Endothelial cell of umbilical vein (primary cell): ENCODE data around the gene HOXC12. TPM values are rescaled to one million over a fixed set of nuclear protein-coding genes. Genes with fewer than 3 reads are reported as not detected.

Source experiments
- BruUV-seq: library from RNA; stranded (reverse); fragments of 400-500 nt; replicated peaks from 2 replicates; lab custom pipeline; 2021; lab: Mats Ljungman, UMichigan
- CTCF ChIA-PET: fragments of 300-600, 350-600 bp; sonication (Branson Sonifier 250); formaldehyde crosslinking; loops from one replicate; lab custom pipeline; 2021; ENCODE audit warnings: antibody characterized with exemption, inconsistent platforms; lab: Charles Lee
- POLR2A ChIA-PET: fragments of 300-600, 350-600 bp; sonication (Branson Sonifier 250); formaldehyde crosslinking; loops from one replicate; lab custom pipeline; 2021; ENCODE audit warnings: antibody characterized with exemption, inconsistent platforms; lab: Charles Lee
- DNase-seq: peaks from one replicate; pipeline ENCODE4 v3.0.0-alpha.2; 2011; ENCODE audit warnings: low read depth, low spot score
- FAIRE-seq: peaks from 2 replicates; lab custom pipeline; 2011; peaks lifted over from hg19 to GRCh38; lab: Jason Lieb, UNC
- H2AFZ ChIP-seq: 2 replicates; pipeline ENCODE4 v1.6.0; 2012; ENCODE audit warnings: low read depth, low read length, control low read depth, inconsistent platforms
- H3K27ac ChIP-seq: 2 replicates; pipeline ENCODE4 v1.5.1; 2011; ENCODE audit warnings: low read depth, mild to moderate bottlenecking, control low read depth, low read length, moderate library complexity; ENCODE audit not compliant: insufficient read depth
- H3K27me3 ChIP-seq, 2 experiments: 2 replicates each; pipeline versions ENCODE4 v1.6.0 to v1.6.1; 2011; ENCODE audit warnings: low read length in 2 of 2, mixed read lengths in 1 of 2; ENCODE audit not compliant: control insufficient read depth in 2 of 2, insufficient read depth in 2 of 2
- H3K36me3 ChIP-seq, 2 experiments: 2 replicates in 1 of 2; 3 replicates in 1 of 2; pipeline ENCODE4 v1.5.1; 2011; ENCODE audit warnings: low read length in 2 of 2, mild to moderate bottlenecking in 1 of 2, moderate library complexity in 1 of 2; ENCODE audit not compliant: control insufficient read depth in 2 of 2, insufficient read depth in 2 of 2; ENCODE audit errors: extremely low read depth in 1 of 2
- H3K4me1 ChIP-seq: 3 replicates; pipeline ENCODE4 v1.5.1; 2011; ENCODE audit warnings: mild to moderate bottlenecking, low read length; ENCODE audit not compliant: control insufficient read depth, insufficient read depth; ENCODE audit errors: extremely low read depth
- H3K4me2 ChIP-seq: 2 replicates; pipeline ENCODE4 v1.6.1; 2011; ENCODE audit warnings: low read length, control low read depth, mixed read lengths; ENCODE audit not compliant: insufficient read depth
- H3K4me3 ChIP-seq, 3 experiments: fragments of 200-600 bp in 1 of 3; sonication (generic), shearing (Covaris generic) in 1 of 3; replicated peaks in 1 of 3; 2 replicates each; pipeline ENCODE4 v1.5.1; 2011 to 2016; ENCODE audit warnings: control low read depth in 3 of 3, low read length in 3 of 3, mild to moderate bottlenecking in 2 of 3, inconsistent platforms in 1 of 3, low read depth in 1 of 3, moderate library complexity in 1 of 3; ENCODE audit not compliant: insufficient read depth in 1 of 3
- H3K79me2 ChIP-seq: 2 replicates; pipeline ENCODE4 v1.6.0; 2012; ENCODE audit warnings: low read length, inconsistent platforms; ENCODE audit not compliant: control insufficient read depth, insufficient read depth
- H3K9ac ChIP-seq: replicated peaks from 2 replicates; pipeline ENCODE3; 2011; ENCODE audit warnings: low read length, control low read depth; ENCODE audit not compliant: insufficient read depth; ENCODE audit errors: extremely low read depth
- H3K9me1 ChIP-seq: replicated peaks from 3 replicates; pipeline ENCODE4 v1.6.0; 2011; ENCODE audit warnings: mild to moderate bottlenecking, low read length; ENCODE audit not compliant: control insufficient read depth, insufficient read depth; ENCODE audit errors: extremely low read depth
- H3K9me3 ChIP-seq: replicated peaks from 2 replicates; pipeline ENCODE4 v1.5.1; 2012; ENCODE audit warnings: low read length, inconsistent platforms; ENCODE audit not compliant: control insufficient read depth, insufficient read depth
- H4K20me1 ChIP-seq: replicated peaks from 2 replicates; pipeline ENCODE3; 2011; ENCODE audit warnings: mild to moderate bottlenecking, low read length; ENCODE audit not compliant: control insufficient read depth, insufficient read depth; ENCODE audit errors: extremely low read depth
- CTCF ChIP-seq, 2 donors: IDR thresholded peaks; 1 replicate in 1 of 2; 2 replicates in 1 of 2; pipeline ENCODE4 v1.5.1; 2011; ENCODE audit warnings: low read length in 2 of 2, mild to moderate bottlenecking in 2 of 2, moderate library complexity in 2 of 2, control low read depth in 1 of 2, inconsistent platforms in 1 of 2, low read depth in 1 of 2; ENCODE audit not compliant: insufficient read depth in 1 of 2; ENCODE audit errors: extremely low read depth in 1 of 2
- EZH2 ChIP-seq: IDR thresholded peaks from 2 replicates; pipeline ENCODE4 v1.6.1; 2012; ENCODE audit warnings: borderline replicate concordance, low read depth, mild to moderate bottlenecking, moderate library complexity, low read length, inconsistent platforms; ENCODE audit not compliant: severe bottlenecking
- FOS ChIP-seq: IDR thresholded peaks from 2 replicates; pipeline ENCODE4 v1.6.1; 2011; ENCODE audit warnings: mild to moderate bottlenecking, low read length, moderate library complexity, borderline replicate concordance; ENCODE audit not compliant: insufficient read depth
- GATA2 ChIP-seq: IDR thresholded peaks from 2 replicates; pipeline ENCODE4 v1.7.0; 2011; ENCODE audit warnings: low read depth, mild to moderate bottlenecking, moderate library complexity, mixed read lengths, low read length; ENCODE audit not compliant: insufficient read length, insufficient read depth
- JUN ChIP-seq: IDR thresholded peaks from 2 replicates; pipeline ENCODE4 v1.6.1; 2011; ENCODE audit warnings: borderline replicate concordance, low read depth; ENCODE audit not compliant: insufficient read length, insufficient read depth
- MAX ChIP-seq: IDR thresholded peaks from 2 replicates; pipeline ENCODE4 v1.6.1; 2011; ENCODE audit not compliant: insufficient read depth, insufficient read length
- MYC ChIP-seq: IDR thresholded peaks from one replicate; pipeline ENCODE4 v1.6.1; 2011; ENCODE audit warnings: mild to moderate bottlenecking, low read depth, low read length
- POLR2A ChIP-seq: IDR thresholded peaks from 2 replicates; pipeline ENCODE4 v1.6.1; 2012; ENCODE audit warnings: low read depth, mild to moderate bottlenecking, control low read depth, low read length
- POLR2AphosphoS5 ChIP-seq: IDR thresholded peaks from 2 replicates; pipeline ENCODE4 v1.6.1; 2012; ENCODE audit warnings: low read depth, mild to moderate bottlenecking, control low read depth, low read length, moderate library complexity; ENCODE audit not compliant: insufficient read depth
- dilution Hi-C: fragments of 300-500 bp; cut with MboI; formaldehyde crosslinking; loops from one replicate; pipeline ENCODE4 v1.15.0; 2019; ENCODE audit warnings: low sequenced_read_pairs; ENCODE audit not compliant: extremely low pct_ligation_motif_present
- intact Hi-C: fragments of 100-400 bp; cut with micrococcal nuclease; formaldehyde crosslinking; loops from one replicate; pipeline ENCODE4 v1.10.0; 2022
- polyA plus RNA-seq, 4 experiments: library from polyadenylated mRNA; depleted of rRNA in 3 of 4; stranded (reverse) in 3 of 4; unstranded in 1 of 4; fragments of >200 nt; gene quantifications; 2 replicates each; pipeline versions ENCODE4 v1.2.1 to v1.2.3, GENCODE V29; 2011 to 2012; ENCODE audit warnings: missing spikeins in 1 of 4
- total RNA-seq: library from RNA; stranded (reverse); gene quantifications from 2 replicates; pipeline ENCODE4 v1.2.3, GENCODE V29; 2021

The HOXC12 gene
- total and polyA plus RNA-seq, 2 donors (not counting 3 experiments of a cell fraction or from before 2014, with no cell fraction given) = not detected

- no peak for FAIRE-seq
- no TSS peak for BruUV-seq
- no peak for TF ChIP-seq POLR2A
- no peak for TF ChIP-seq POLR2AphosphoS5
- TF ChIP-seq FOS = no peak
- no peak for TF ChIP-seq GATA2
- no peak for TF ChIP-seq MAX
- TF ChIP-seq MYC = no peak
- TF ChIP-seq EZH2 = no peak
- no peak for TF ChIP-seq CTCF (IDR thresholded peaks at IDR 0.05; ENCODE audit: extremely low read depth in 1 of 2, insufficient read depth in 1 of 2, low read depth in 1 of 2, low read length in 2 of 2)
- no peak for TF ChIP-seq JUN
- H3K27me3 ChIP-seq = peaks cover 76 to 93% of the 10 kb centered on the region in 2 experiments
- intact Hi-C loops = no loop called here
- no peak overlapping the region for H3K4me2 ChIP-seq
- ChIA-PET CTCF (no interaction called here), POLR2A (no interaction called here)
- no peak overlapping the region for H3K9ac ChIP-seq
- no peaks in the 10 kb centered on the region for H3K4me1 ChIP-seq
- no peaks in the 10 kb centered on the region for H3K9me3 ChIP-seq
- H3K9me1 ChIP-seq = no peaks in the 10 kb centered on the region
- no peak overlapping the region for H3K4me3 ChIP-seq
- dilution Hi-C loops = no loop called here
- H4K20me1 ChIP-seq = no peaks in the 10 kb centered on the region
- no peak overlapping the region for H3K27ac ChIP-seq
- no peak for DNase-seq
- no peak overlapping the region for H2AFZ ChIP-seq
- H3K79me2 ChIP-seq = no peaks in the 10 kb centered on the region
- no peaks in the 10 kb centered on the region for H3K36me3 ChIP-seq
These were observed 12.2 kb upstream of the HOXC12 start for GRCh38 chr12:53942467-53942997.
